Measurements from ENCODE around the gene VMO1.

The VMO1 gene

DNA sequence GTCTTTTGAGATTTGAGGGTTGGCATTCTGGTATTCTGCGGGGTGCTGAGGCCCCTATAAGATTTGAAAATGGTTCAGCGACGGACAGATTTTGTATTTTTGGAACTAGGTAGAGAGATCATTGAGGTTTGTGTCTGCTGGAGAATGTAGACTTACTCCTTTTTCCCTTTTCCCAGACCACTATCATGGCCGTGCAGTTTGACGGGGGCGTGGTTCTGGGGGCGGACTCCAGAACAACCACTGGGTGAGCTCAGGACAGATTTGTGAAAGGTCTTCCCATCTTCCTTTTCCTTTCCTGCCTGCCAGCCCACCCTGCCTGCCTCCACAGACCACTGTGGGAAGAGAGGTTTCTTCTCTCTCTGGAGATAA is 10.4 kb upstream of the VMO1 start:
- DNase-seq, result peak in 1 of 2 experiments; percentile 27

GRCh38 chr17:4795168-4795567 is 9.0 kb upstream of the VMO1 start:
- DNase-seq, result no peak

DNA sequence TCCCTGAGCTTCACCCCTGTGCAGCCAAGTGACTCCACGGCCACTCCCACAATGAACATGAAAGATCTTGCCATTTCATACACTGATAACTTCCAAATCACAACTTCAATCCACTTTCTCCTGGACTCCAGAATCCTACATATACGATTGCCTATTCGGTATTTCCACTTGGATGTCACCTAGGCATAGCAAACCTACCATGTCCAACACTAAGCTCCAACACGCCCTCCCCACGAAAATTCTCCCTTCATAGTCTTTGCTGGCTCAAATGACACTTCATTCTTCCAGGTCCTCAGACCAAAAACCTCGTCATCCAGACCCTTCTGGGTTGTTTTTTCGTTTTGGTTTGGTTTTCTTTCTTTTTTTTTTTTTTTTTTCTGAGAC is 4.5 kb upstream of the VMO1 start:
- DNase-seq, result no peak

DNA sequence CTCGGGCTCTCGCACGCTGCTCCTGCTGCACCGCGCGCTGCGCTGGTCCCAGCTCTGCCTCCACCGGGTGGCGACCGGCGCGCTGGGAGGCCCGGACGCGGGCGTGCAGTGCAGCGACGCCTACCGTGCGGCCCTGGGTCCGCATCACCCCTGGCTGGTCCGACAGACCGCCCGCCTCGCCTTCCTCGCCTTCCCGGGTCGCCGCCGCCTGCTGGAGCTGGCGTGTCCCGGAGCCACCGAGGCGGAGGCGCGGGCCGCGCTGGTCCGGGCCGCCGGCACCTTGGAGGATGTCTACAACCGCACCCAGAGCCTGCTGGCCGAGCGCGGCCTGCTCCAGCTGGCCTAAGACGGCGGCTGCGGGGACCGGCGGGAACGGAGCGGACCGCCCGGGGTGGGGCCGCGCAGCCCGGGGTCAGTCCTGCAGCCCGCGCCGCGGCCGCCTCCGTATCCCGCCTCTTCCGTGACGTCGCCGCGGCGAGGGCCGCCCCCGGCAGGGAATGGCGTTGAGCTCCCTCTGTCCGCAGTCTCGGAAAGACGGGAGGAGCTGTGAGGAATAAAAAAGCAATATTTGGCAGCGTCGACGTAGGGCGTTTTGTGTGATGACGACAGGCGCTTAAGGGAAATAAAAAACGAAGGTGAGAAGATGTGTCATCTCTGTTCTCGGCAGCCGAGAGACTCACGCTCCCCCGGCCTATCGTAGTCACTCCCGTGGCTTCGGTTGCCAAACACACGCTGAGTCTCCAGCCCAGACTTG is 4.0 kb upstream of the VMO1 start:
- peak; percentile 74 to 79 for DNase-seq

DNA sequence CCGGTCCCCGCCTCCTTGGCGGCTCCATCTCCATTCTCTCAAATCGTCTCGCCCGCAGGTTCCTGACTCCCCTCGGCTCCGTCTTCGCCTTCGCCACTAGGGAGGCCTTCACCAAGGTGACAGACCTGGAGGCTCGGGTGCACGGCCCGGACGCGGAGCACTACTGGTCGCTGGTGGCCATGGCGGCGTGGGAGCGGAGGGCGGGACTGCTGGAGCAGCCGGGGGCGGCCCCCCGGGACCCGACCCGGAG is 3.5 kb upstream of the VMO1 start:
- no peak for DNase-seq

GRCh38 chr17:4788807-4789700 is 2.9 kb upstream of the VMO1 start, which contains the start of gene GLTPD2:
GLTPD2 (plus strand) TSS chr17:4788964; CDS start chr17:4789012, 48 bp downstream.
- DNase-seq, result no peak

DNA sequence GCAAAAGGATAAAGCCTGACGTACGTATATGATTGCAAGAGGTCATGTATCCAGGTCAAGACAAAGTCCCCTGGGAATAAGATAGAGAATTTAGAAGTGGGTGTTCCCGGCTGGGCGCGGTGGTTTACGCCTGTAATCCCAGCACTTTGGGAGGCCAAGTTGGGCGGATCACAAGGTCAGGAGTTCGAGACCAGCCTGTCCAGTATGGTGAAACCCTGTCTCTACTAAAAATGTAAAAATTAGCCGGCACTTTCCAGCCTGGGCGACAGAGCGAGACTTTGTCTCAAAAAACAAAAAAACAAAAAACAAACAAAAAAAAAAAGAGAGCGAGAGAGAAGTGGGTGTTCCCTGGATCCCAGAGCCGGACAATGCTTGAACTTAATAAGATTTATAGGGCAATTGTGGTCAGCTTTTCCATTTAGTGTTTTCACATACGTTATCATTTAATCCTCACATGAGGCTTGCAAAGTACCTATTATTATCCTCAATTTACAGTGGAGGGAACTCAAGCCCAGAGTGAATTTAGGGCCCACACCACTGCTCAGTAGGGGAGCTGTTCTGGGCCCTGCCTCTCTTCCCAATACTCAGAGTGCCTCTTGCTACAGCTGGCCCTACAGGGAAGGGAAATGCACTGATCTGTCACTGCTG is 2.1 kb upstream of the VMO1 start:
- no peak for DNase-seq

- no peak for DNase-seq
Observed at GRCh38 chr17:4786516-4786915, 352 bp upstream of the VMO1 start.

DNA sequence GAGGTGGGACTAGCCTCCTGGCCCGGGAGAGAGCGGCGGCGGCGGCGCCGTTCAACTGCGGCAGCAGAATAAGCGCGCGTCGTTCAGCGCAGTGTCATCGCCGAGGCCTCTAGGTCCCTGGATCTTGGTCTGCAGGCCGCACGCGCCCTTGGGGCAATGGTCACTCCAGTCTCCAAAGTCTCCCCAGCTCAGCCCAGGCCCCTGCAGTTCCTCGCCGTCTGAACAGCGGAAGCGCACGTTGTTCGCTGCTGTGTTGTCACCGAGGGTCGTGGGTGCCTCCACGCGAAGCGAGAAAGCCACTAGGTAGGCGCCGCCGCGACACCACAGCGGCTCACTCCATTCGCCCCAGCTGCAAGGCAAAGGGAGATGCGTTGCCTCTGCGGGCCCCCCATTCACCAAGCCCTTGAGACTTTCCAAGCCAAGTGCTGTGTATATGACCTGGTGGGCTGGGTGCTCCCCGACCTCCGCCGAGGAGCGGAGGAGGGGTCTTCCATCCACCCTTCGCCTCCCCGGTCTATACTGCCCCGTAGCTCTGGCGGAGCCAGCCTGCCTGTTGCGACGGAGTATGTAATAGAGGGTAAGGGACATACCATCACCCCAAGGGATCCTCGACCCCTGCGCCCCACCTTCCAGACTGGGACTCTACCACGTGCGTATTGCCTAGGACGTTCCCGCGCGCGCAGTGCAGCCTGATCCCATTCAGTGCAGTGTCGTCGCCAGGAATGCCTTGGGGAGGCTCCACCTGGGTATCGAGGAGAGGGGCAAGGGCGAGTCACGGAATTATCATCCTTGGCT is 656 bp downstream of the VMO1 start:
- DNase-seq, result no peak

- no peak for DNase-seq
Observed at GRCh38 chr17:4782652-4783051, 3.5 kb downstream of the VMO1 start.

GRCh38 chr17:4780325-4780955 is 5.7 kb downstream of the VMO1 start:
- DNase-seq, result no peak

GRCh38 chr17:4777969-4778760 is 8.0 kb downstream of the VMO1 start:
- no peak for DNase-seq

DNA sequence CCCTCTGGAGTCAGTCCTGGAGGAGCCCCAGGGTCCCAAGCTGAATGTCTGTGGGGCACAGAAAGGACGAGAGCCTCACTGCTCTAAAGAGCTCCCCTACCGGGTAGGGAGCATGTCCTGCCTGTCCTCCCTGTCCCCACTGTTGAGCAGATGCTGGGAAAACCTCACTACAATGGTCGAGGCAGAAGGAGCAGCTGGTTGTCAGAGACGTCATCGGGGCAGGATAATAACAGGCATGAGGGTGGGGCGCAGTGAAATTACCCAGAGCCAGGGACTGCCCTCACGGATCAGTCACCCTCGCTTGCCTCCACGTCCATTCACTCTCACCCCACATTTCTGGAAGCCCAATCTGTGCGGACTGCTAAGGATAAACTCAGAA is 13.9 kb downstream of the VMO1 start:
- no peak for DNase-seq

- no peak for DNase-seq
Observed at GRCh38 chr17:4771519-4772234, 14.5 kb downstream of the VMO1 start, which contains the start of gene TM4SF5. TM4SF5 (plus strand) TSS chr17:4771886; CDS start chr17:4771923, 37 bp downstream.

- DNase-seq, result no peak
Observed at GRCh38 chr17:4769628-4770027, 16.5 kb downstream of the VMO1 start.

DNA sequence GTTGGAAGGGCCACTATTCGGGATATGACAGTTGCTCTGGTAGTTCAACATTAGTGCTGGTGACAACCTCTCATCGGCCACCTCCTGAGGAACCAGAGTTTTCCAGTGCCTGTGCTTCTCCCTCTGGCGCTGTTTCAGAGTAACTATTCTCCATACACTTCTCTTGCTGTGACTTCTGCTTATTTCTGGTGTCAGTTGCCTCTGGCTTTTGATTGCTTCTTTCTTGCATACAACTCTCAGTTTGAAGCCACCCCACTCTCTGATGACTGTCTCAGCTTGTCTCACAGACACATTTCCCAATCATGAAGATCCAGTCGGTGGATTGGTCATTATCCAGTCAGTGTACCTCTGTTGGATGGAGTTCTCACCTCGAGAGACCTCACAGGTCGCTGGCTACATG is 17.9 kb downstream of the VMO1 start:
- no peak for DNase-seq

- DNase-seq, result no peak
Observed at GRCh38 chr17:4766723-4767122, 19.4 kb downstream of the VMO1 start.

- no peak for DNase-seq
Observed at GRCh38 chr17:4766201-4766600, 20.0 kb downstream of the VMO1 start.

DNA sequence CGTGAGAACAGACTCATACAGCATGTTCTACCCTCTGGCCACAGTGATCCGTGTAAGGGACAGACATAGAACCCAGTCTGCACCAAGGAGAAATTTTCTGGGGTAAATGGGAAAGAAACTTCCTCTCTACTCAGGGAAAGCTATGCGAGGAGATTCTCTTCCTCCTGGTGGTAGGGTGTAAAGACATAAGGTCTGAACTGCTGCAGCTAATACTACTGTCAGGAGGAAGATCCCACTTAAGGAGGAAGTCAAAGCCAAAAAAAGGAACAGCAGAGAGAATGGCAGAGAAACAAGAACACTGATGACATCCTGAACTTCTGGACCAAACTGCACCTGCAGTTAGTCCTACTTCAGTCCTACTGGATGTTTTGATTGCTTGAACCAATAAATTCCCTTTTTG is 21.6 kb downstream of the VMO1 start:
- no peak for DNase-seq

- DNase-seq, result no peak
Observed at GRCh38 chr17:4759776-4760236, 26.4 kb downstream of the VMO1 start.

GRCh38 chr17:4753392-4753791 is 32.8 kb downstream of the VMO1 start:
- DNase-seq, result no peak
